Measurements from ENCODE around the gene HIVEP2. TPM values are rescaled to one million over a fixed set of nuclear protein-coding genes. Genes with fewer than 3 reads are reported as not detected.

Gene HIVEP2
- total and polyA plus RNA-seq, 7 donors, result 6.2 to 39.7 (median 22.6) TPM

GRCh38 chr6:142725024-142725770, 219.8 kb downstream of the HIVEP2 start:
- TF ChIP-seq CTCF (IDR thresholded peaks at IDR 0.05), result no peak
- ATAC-seq, result no peak
- H3K27me3 ChIP-seq (ENCODE audit: insufficient read depth in 3 of 3, low read length in 2 of 3), result no peaks in the 10 kb centered on the region
- WGBS, 3 donors, result 74 to 89% (median 77%) methylated on average over 5 of the region's 5 CpGs
- intact Hi-C loops (cut with DNase I), result no loop called here
- DNase-seq, result no peak
- no peaks in the 10 kb centered on the region for H3K4me1 ChIP-seq
- H3K9me3 ChIP-seq, result no peaks in the 10 kb centered on the region
- H3K27ac ChIP-seq, result no peak overlapping the region
- no peak overlapping the region for H3K4me3 ChIP-seq
- no peaks in the 10 kb centered on the region for H3K36me3 ChIP-seq (ENCODE audit: insufficient read depth in 1 of 2, low read depth in 1 of 2)

- 73 to 84% (median 77%) methylated on average over 3 of the region's 3 CpGs for WGBS, 3 donors
Observed at GRCh38 chr6:142722841-142723240, 222.1 kb downstream of the HIVEP2 start.

GRCh38 chr6:142722012-142722411, 223.0 kb downstream of the HIVEP2 start:
- ATAC-seq, result no peak

More at GRCh38 chr6:142722841-142723240, 222.1 kb downstream of the HIVEP2 start:
- no peaks in the 10 kb centered on the region for H3K36me3 ChIP-seq (ENCODE audit: insufficient read depth in 1 of 2, low read depth in 1 of 2)
- intact Hi-C loops (cut with DNase I), result no loop called here
- TF ChIP-seq CTCF (IDR thresholded peaks at IDR 0.05), result no peak
- no peak for DNase-seq
- no peak overlapping the region for H3K27ac ChIP-seq
- H3K9me3 ChIP-seq, result peaks cover 3% of the 10 kb centered on the region
- no peak for ATAC-seq
- H3K4me3 ChIP-seq, result no peak overlapping the region
- H3K4me1 ChIP-seq, result no peaks in the 10 kb centered on the region
- H3K27me3 ChIP-seq (ENCODE audit: insufficient read depth in 3 of 3, low read length in 2 of 3), result no peaks in the 10 kb centered on the region

DNA sequence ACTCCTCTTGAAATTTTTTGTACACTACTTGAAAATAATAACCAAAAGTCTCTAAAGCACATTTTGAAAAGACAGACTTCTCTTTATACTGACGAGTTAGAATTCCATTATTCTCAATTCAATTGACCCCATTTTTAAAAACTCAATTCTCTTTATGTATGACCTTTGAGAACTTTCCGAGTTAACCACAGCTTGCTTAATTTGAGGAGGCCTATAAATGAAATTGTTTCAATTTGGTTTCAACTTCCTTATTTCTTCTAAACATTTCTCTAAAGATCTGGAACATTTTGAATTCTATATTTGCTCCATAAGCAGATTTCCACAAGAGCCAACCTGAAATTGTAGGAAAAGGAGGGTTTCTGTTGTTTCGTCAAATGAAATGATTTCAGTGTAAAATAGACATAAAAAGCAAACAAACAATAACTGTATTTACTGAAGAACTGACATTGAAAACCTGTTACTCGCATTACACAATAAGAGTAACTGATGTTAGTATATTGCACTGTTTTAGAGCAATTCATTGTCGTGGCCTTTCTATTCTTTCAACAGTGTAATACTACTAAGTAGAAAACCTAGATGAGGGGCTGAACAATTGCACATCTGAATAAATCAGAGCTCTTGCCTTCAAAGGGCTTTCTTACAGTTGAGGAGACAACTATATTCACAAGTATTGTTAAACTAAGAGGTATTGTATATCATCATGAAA, 223.6 kb downstream of the HIVEP2 start:
- Histone ChIP-seq H3K27ac (no peak overlapping the region), H3K27me3 (ENCODE audit: insufficient read depth in 3 of 3, low read length in 2 of 3) (no peaks in the 10 kb centered on the region), H3K4me1 (no peaks in the 10 kb centered on the region), H3K9me3 (peaks cover 3% of the 10 kb centered on the region), H3K36me3 (ENCODE audit: insufficient read depth in 1 of 2, low read depth in 1 of 2) (no peaks in the 10 kb centered on the region), H3K4me3 (no peak overlapping the region)
- ATAC-seq, result no peak
- TF ChIP-seq CTCF (IDR thresholded peaks at IDR 0.05), result no peak
- no peak for DNase-seq
- intact Hi-C loops (cut with DNase I), result no loop called here
- WGBS, 3 donors, result 90 to 96% (median 94%) methylated on average over 5 of the region's 5 CpGs

More at GRCh38 chr6:142722012-142722411, 223.0 kb downstream of the HIVEP2 start:
- WGBS, 3 donors, result 72 to 75% (median 74%) methylated on average over 3 of the region's 3 CpGs
- no peaks in the 10 kb centered on the region for H3K27me3 ChIP-seq (ENCODE audit: insufficient read depth in 3 of 3, low read length in 2 of 3)
- no peak overlapping the region for H3K4me3 ChIP-seq
- intact Hi-C loops (cut with DNase I), result no loop called here
- no peaks in the 10 kb centered on the region for H3K4me1 ChIP-seq
- DNase-seq, result no peak
- no peak for TF ChIP-seq CTCF (IDR thresholded peaks at IDR 0.05)
- no peak overlapping the region for H3K27ac ChIP-seq
- H3K36me3 ChIP-seq (ENCODE audit: insufficient read depth in 1 of 2, low read depth in 1 of 2), result no peaks in the 10 kb centered on the region
- H3K9me3 ChIP-seq, result peaks cover 3% of the 10 kb centered on the region
